DMS 273 (cell line): ENCODE data around the gene ST8SIA6.

Experiments used
- DNase-seq: peaks from one replicate; lab custom pipeline; 2025; ENCODE audit not compliant: unreplicated experiment; lab: John Stamatoyannopoulos, UW

ST8SIA6 gene

GRCh38 chr10:17276756-17277424 is 177.5 kb downstream of the ST8SIA6 start:
- no peak for DNase-seq

DNA sequence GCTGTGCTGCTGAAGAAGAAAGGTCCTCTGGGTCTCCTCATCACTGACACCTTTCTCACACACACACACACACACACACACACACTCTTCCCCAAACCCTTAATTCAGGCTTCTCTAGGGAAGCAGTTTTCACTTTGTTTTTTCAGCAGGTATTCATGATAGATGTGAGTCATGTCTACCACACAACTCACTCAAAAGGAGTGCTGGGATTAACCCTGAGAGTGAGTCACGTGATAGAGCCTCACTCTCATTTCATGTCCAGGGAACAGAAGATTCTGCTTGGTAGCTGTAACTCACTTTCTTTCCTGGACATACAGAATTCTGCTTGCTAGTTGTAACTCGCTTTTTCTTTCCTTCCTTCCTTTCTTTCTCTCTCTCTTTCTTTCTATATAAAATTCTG is 181.0 kb downstream of the ST8SIA6 start:
- no peak for DNase-seq

GRCh38 chr10:17272648-17273047 is 181.7 kb downstream of the ST8SIA6 start:
- no peak for DNase-seq
